H1 (cell line): ENCODE measurements around the gene SLC44A1. TPM values are rescaled to one million over a fixed set of nuclear protein-coding genes. Genes with fewer than 3 reads are reported as not detected.

Experiments
- CTCF ChIA-PET: fragments of 300-600 bp; sonication (Branson Sonifier 250); formaldehyde crosslinking; loops from one replicate; lab custom pipeline; 2021; ENCODE audit not compliant: partially characterized antibody; lab: Charles Lee
- POLR2A ChIA-PET: fragments of 300-600 bp; sonication (Branson Sonifier 250); formaldehyde crosslinking; loops from one replicate; lab custom pipeline; 2021; ENCODE audit warnings: inconsistent platforms; ENCODE audit not compliant: partially characterized antibody; lab: Charles Lee
- DNase-seq, 2 experiments: peaks; one replicate each; pipeline versions ENCODE4 v3.0.0 to v3.0.0-alpha.2; 2010 to 2022; ENCODE audit warnings: low spot score in 2 of 2, low read depth in 1 of 2, mixed read lengths in 1 of 2
- FAIRE-seq: peaks from 2 replicates; lab custom pipeline; 2011; peaks lifted over from hg19 to GRCh38; lab: Jason Lieb, UNC
- H2AFZ ChIP-seq: 2 replicates; pipeline ENCODE4 v1.8.1; 2012; ENCODE audit warnings: low read length, inconsistent platforms
- H2AK5ac ChIP-seq: 2 replicates; pipeline ENCODE4 v1.6.1; 2013; ENCODE audit warnings: low read depth, low read length
- H2BK120ac ChIP-seq: replicated peaks from 2 replicates; pipeline ENCODE3; 2013; ENCODE audit warnings: low read depth, low read length, inconsistent platforms
- H2BK12ac ChIP-seq: 2 replicates; pipeline ENCODE4 v1.6.1; 2013; ENCODE audit warnings: low read depth, low read length
- H2BK15ac ChIP-seq: 2 replicates; pipeline ENCODE4 v1.6.1; 2013; ENCODE audit warnings: low read length
- H2BK20ac ChIP-seq: 2 replicates; pipeline ENCODE4 v1.6.1; 2013; ENCODE audit warnings: low read length
- H2BK5ac ChIP-seq: 2 replicates; pipeline ENCODE4 v1.6.1; 2013; ENCODE audit warnings: low read depth, low read length
- H3K14ac ChIP-seq: 2 replicates; pipeline ENCODE4 v1.6.1; 2013; ENCODE audit warnings: inconsistent platforms; ENCODE audit not compliant: insufficient read length
- H3K18ac ChIP-seq: 2 replicates; pipeline ENCODE4 v1.6.1; 2013; ENCODE audit warnings: low read length; ENCODE audit errors: extremely low read depth
- H3K23ac ChIP-seq: 2 replicates; pipeline ENCODE4 v1.6.1; 2013; ENCODE audit warnings: inconsistent platforms; ENCODE audit not compliant: insufficient read length
- H3K23me2 ChIP-seq: 2 replicates; pipeline ENCODE4 v1.6.1; 2013; ENCODE audit warnings: low read depth, low read length
- H3K27ac ChIP-seq: 2 replicates; pipeline ENCODE4 v1.6.1; 2011; ENCODE audit warnings: low read depth, low read length, inconsistent platforms
- H3K27me3 ChIP-seq, 4 experiments: replicated peaks in 1 of 4; 1 replicate in 1 of 4; 2 replicates in 3 of 4; pipeline versions ENCODE4 v1.6.1 to v1.8.1; 2011 to 2013; ENCODE audit warnings: low read length in 3 of 4, mild to moderate bottlenecking in 3 of 4, inconsistent platforms in 2 of 4, mixed read lengths in 2 of 4, moderate library complexity in 1 of 4; ENCODE audit not compliant: control insufficient read depth in 3 of 4, insufficient read depth in 3 of 4; ENCODE audit errors: extremely low read depth in 1 of 4
- H3K36me3 ChIP-seq, 4 experiments: 2 replicates each; pipeline versions ENCODE4 v1.6.1 to v1.8.1; 2011 to 2013; ENCODE audit warnings: mild to moderate bottlenecking in 4 of 4, low read length in 3 of 4, moderate library complexity in 2 of 4, control low read depth in 1 of 4, inconsistent platforms in 1 of 4; ENCODE audit not compliant: insufficient read depth in 4 of 4, control insufficient read depth in 2 of 4
- H3K4ac ChIP-seq: replicated peaks from 2 replicates; pipeline ENCODE3; 2013; ENCODE audit warnings: low read length, low read depth, mixed read lengths, inconsistent platforms; ENCODE audit not compliant: insufficient read length
- H3K4me1 ChIP-seq, 4 experiments: replicated peaks in 1 of 4; 1 replicate in 1 of 4; 2 replicates in 3 of 4; pipeline versions ENCODE4 v1.6.1 to v1.8.1; 2011 to 2013; ENCODE audit warnings: low read length in 3 of 4, inconsistent platforms in 2 of 4, mixed read lengths in 1 of 4; ENCODE audit not compliant: insufficient read depth in 4 of 4, control insufficient read depth in 3 of 4
- H3K4me2 ChIP-seq, 2 experiments: 2 replicates each; pipeline versions ENCODE4 v1.6.1 to v1.8.1; 2011 to 2013; ENCODE audit warnings: low read depth in 2 of 2, low read length in 2 of 2, control low read depth in 1 of 2, inconsistent platforms in 1 of 2, mild to moderate bottlenecking in 1 of 2; ENCODE audit not compliant: insufficient read depth in 1 of 2
- H3K4me3 ChIP-seq, 4 experiments: fragments of 200-600, 300-600 bp in 1 of 4; sonication (generic), shearing (Covaris generic), sonication (Bioruptor Twin) in 1 of 4; 2 replicates each; pipeline versions ENCODE4 v1.5.1 to v1.8.1; 2011 to 2016; ENCODE audit warnings: low read length in 4 of 4, low read depth in 3 of 4, control low read depth in 2 of 4, inconsistent platforms in 2 of 4, mild to moderate bottlenecking in 2 of 4, mixed read lengths in 1 of 4, moderate library complexity in 1 of 4; ENCODE audit not compliant: insufficient read depth in 2 of 4; ENCODE audit errors: extremely low read depth in 1 of 4
- H3K56ac ChIP-seq: replicated peaks from 2 replicates; pipeline ENCODE3; 2013; ENCODE audit warnings: low read depth, mild to moderate bottlenecking, mixed read lengths, low read length, inconsistent platforms; ENCODE audit not compliant: insufficient read length
- H3K79me1 ChIP-seq: 2 replicates; pipeline ENCODE4 v1.6.1; 2013; ENCODE audit warnings: low read depth, low read length, control low read depth
- H3K79me2 ChIP-seq, 2 experiments: 2 replicates each; pipeline versions ENCODE4 v1.6.1 to v1.8.1; 2012 to 2013; ENCODE audit warnings: low read length in 2 of 2, mild to moderate bottlenecking in 2 of 2, inconsistent platforms in 1 of 2; ENCODE audit not compliant: insufficient read depth in 2 of 2, control insufficient read depth in 1 of 2
- H3K9ac ChIP-seq, 4 experiments: replicated peaks in 1 of 4; 1 replicate in 1 of 4; 2 replicates in 3 of 4; pipeline versions ENCODE4 v1.6.1 to v1.8.1; 2011 to 2013; ENCODE audit warnings: low read depth in 3 of 4, low read length in 3 of 4, control low read depth in 2 of 4, mild to moderate bottlenecking in 2 of 4, moderate library complexity in 2 of 4, inconsistent platforms in 1 of 4; ENCODE audit errors: extremely low read depth in 1 of 4
- H3K9me3 ChIP-seq, 2 experiments: 2 replicates each; pipeline versions ENCODE4 v1.6.1 to v1.8.1; 2012 to 2013; ENCODE audit warnings: mild to moderate bottlenecking in 2 of 2, moderate library complexity in 2 of 2, control low read depth in 1 of 2, inconsistent platforms in 1 of 2, low read depth in 1 of 2, low read length in 1 of 2, mixed read lengths in 1 of 2; ENCODE audit not compliant: insufficient read depth in 2 of 2
- H4K20me1 ChIP-seq, 2 experiments: replicated peaks in 1 of 2; 2 replicates each; pipeline versions ENCODE3 to v1.8.1; 2011 to 2013; ENCODE audit warnings: inconsistent platforms in 2 of 2, low read length in 2 of 2, mild to moderate bottlenecking in 1 of 2; ENCODE audit not compliant: insufficient read depth in 2 of 2, control insufficient read depth in 1 of 2
- H4K5ac ChIP-seq: 2 replicates; pipeline ENCODE4 v1.6.1; 2013; ENCODE audit warnings: low read length, low read depth, mixed read lengths, inconsistent platforms; ENCODE audit not compliant: insufficient read length
- H4K8ac ChIP-seq: 2 replicates; pipeline ENCODE4 v1.8.0; 2013; ENCODE audit warnings: mild to moderate bottlenecking, moderate library complexity, low read length, inconsistent platforms; ENCODE audit not compliant: insufficient read depth; ENCODE audit errors: extremely low read depth
- H4K91ac ChIP-seq: replicated peaks from 2 replicates; pipeline ENCODE3; 2013; ENCODE audit warnings: low read length, mixed read lengths, inconsistent platforms; ENCODE audit not compliant: insufficient read length
- ASH2L ChIP-seq: fragments of 200-600, 300-600 bp; sonication (generic); IDR thresholded peaks from one replicate; pipeline ENCODE4 v1.7.1; 2017; ENCODE audit warnings: low read length
- CHD1 ChIP-seq: IDR thresholded peaks from 2 replicates; pipeline ENCODE4 v1.6.1; 2012; ENCODE audit warnings: low read depth, low read length, improper control_type of control experiment
- EZH2 ChIP-seq: fragments of 200-600 bp; sonication (generic); IDR thresholded peaks from 2 replicates; pipeline ENCODE4 v1.7.1; 2012; ENCODE audit warnings: low read depth, mild to moderate bottlenecking, moderate library complexity, low read length, inconsistent platforms; ENCODE audit not compliant: severe bottlenecking
- NANOG ChIP-seq: IDR thresholded peaks from 2 replicates; pipeline ENCODE4 v1.6.1; 2011; ENCODE audit warnings: low read length, low read depth, mild to moderate bottlenecking, inconsistent platforms; ENCODE audit not compliant: insufficient read depth, poor library complexity, severe bottlenecking
- WGBS, 2 experiments: shearing (Covaris generic) in 1 of 2; methylation state at CpG; one replicate each; pipeline versions ENCODE4 v1.1.6 to v1.1.7; 2013 to 2015; ENCODE audit warnings: low lambda C conversion rate in 2 of 2, mixed read lengths in 2 of 2, inconsistent platforms in 1 of 2, low coverage in 1 of 2, missing lambda C conversion rate in 1 of 2; ENCODE audit not compliant: insufficient replicate concordance in 2 of 2, insufficient coverage in 1 of 2, insufficient read length in 1 of 2; ENCODE audit errors: extremely low coverage in 1 of 2, missing lambda C conversion rate in 1 of 2; 5-methylcytosine and 5-hydroxymethylcytosine counted together
- polyA plus RNA-seq, 7 experiments: library from polyadenylated mRNA; depleted of rRNA in 3 of 7; stranded (reverse) in 5 of 7; unstranded in 2 of 7; fragments of >200 nt in 5 of 7; fragments of 200-250 nt in 2 of 7; gene quantifications; 1 replicate in 5 of 7; 2 replicates in 1 of 7; 4 replicates in 1 of 7; pipeline versions ENCODE4 v1.2.1 to v1.2.3, GENCODE V29; 2011 to 2013; ENCODE audit warnings: missing spikeins in 2 of 7, mixed read lengths in 2 of 7
- total RNA-seq: library from RNA; stranded (reverse); fragmentation: NEBNext Ultra II Directional; extraction: Animal tissue kit (Norgen Biotek cat#: 25700); gene quantifications from 2 replicates; pipeline ENCODE4 v1.2.1, GENCODE V29; 2021

The SLC44A1 gene
- total and polyA plus RNA-seq, 2 of the 8 experiments (the other 6 are each of a cell fraction or from before 2014, with no cell fraction given), result 30.5 to 71.2 TPM

DNA sequence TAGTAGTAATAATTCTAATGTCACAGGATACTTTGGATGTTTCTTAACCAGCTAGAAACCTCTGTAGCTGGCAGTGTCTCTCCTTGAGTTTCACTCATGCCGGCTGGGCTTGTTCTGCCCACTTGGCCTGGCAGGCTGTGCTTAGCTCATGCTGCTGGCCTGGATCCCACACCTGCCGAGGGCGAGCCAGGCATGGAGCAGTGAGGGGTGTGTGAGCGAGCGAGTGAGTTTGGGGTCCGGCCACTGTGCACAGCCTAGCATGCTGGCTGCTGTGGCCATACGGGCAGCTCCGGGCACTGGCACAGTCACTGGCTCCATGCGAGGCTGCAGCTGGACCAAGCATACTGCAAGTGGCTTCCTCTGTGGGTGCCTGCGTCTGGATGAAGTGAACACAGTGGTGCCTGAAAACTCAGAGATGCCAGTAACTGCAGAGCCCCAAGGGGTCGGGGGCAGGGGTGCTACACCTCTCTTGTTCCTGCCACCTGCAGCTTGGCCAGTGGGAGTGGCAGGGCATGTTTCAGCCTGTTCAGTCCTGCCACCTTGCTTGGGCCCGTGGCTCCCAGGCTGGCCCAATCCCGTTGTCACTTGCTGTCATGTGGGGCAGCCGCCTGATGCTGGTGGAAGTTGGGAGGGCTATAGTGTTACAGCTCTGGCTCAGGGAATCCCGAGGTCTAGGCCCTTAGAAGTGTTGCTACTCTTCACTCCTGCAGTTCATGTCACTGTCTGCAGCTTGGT, 213.3 kb downstream of the SLC44A1 start:
- Histone ChIP-seq H4K20me1 (peaks cover 0 to 8% of the 10 kb centered on the region in 2 experiments), H4K91ac (no peak overlapping the region), H3K23ac (no peak overlapping the region), H3K79me1 (peaks cover 12% of the 10 kb centered on the region), H2BK15ac (no peak overlapping the region), H3K79me2 (peaks cover 0 to 81% of the 10 kb centered on the region in 2 experiments; a peak in 3 of 4 replicates), H4K8ac (0 out of 2 replicates have a peak overlapping the region, but pooled peaks have one; percentile 46), H3K56ac (no peak overlapping the region), H2BK12ac (no peak overlapping the region; the same call in 1 of the 2 replicates), H3K4me3 (no peak overlapping the region), H3K36me3 (no peaks in the 10 kb centered on the region; a peak in 1 of 8 replicates), H3K18ac (no peak overlapping the region), H2BK120ac (no peak overlapping the region), H2BK5ac (peak overlapping the region; percentile 49; the same call in 1 of the 2 replicates), H3K9me3 (no peaks in the 10 kb centered on the region), H4K5ac (no peak overlapping the region), H3K23me2 (no peaks in the 10 kb centered on the region), H3K14ac (no peak overlapping the region), H3K4me1 (peaks cover 0 to 12% (median 5%) of the 10 kb centered on the region in 4 experiments; a peak in 5 of 7 replicates), H3K27me3 (no peaks in the 10 kb centered on the region), H2AK5ac (no peak overlapping the region), H3K27ac (no peak overlapping the region), H2AFZ (no peak overlapping the region), H3K4me2 (no peak overlapping the region), H2BK20ac (no peak overlapping the region), H3K4ac (no peak overlapping the region), H3K9ac (no peak overlapping the region)
- FAIRE-seq (no peak), DNase-seq (no peak)
- ChIA-PET POLR2A (interaction anchor here (0.6 kb wide), 1 partner anchor 17 kb away, joined by 4 read pairs; no protein-coding TSS in a partner anchor), CTCF (interaction anchor here (0.8 to 1.3 kb wide), 2 partner anchors 15 to 43 kb away, joined by 3 to 7 read pairs; no protein-coding TSS in a partner anchor)
- 94% methylated on average over 14 of the region's 15 CpGs; no CpG with 5 or more reads in 1 of the 2 experiments for WGBS, 2 experiments
- no peak for TF ChIP-seq CHD1
- TF ChIP-seq NANOG, result no peak
- no peak for TF ChIP-seq ASH2L
- TF ChIP-seq EZH2, result no peak
